ENCODE results near the gene PRPF4.

GRCh38 chr9:113307396-113307975, 32.0 kb downstream of the PRPF4 start:
- TF ChIP-seq POLR2A (IDR thresholded peaks at IDR 0.05) (no peak), CTCF (IDR thresholded peaks at IDR 0.05) (no peak)
